ENCODE measurements around the gene FKTN.

GRCh38 chr9:105662184-105663104, 104.5 kb downstream of the FKTN start, which contains the start of gene TAL2:
- TF ChIP-seq SP1 (IDR thresholded peaks at IDR 0.05) (no peak), LEF1 (IDR thresholded peaks at IDR 0.05; ENCODE audit: borderline replicate concordance) (no peak), FOXK2 (IDR thresholded peaks at IDR 0.05) (no peak), SUZ12 (IDR thresholded peaks at IDR 0.05) (no peak), L3MBTL2 (conservative IDR thresholded peaks at IDR 0.05) (no peak), FOXM1 (IDR thresholded peaks at IDR 0.05; ENCODE audit: borderline replicate concordance) (no peak), PKNOX1 (IDR thresholded peaks at IDR 0.05) (no peak), ZNF384 (IDR thresholded peaks at IDR 0.05) (no peak)

All from HEK293T (cell line).